SK-N-SH (cell line): ENCODE data around the gene HSPB2. TPM values are rescaled to one million over a fixed set of nuclear protein-coding genes. Genes with fewer than 3 reads are reported as not detected.

Experiments
- CTCF ChIA-PET: fragments of 300-600, 350-600 bp; formaldehyde crosslinking; extraction: SDS; loops from one replicate; lab custom pipeline; 2021; lab: Yijun Ruan, JAX
- POLR2A ChIA-PET: fragments of 350-600 bp; sonication (Branson Sonifier 250); formaldehyde crosslinking; extraction: SDS; loops from one replicate; lab custom pipeline; 2020; ENCODE audit warnings: antibody characterized with exemption, inconsistent platforms; lab: Yijun Ruan, JAX
- DNase-seq: peaks from one replicate; pipeline ENCODE4 v3.0.0; 2012
- H2AFZ ChIP-seq: fragments of 200-600 bp; sonication (generic); 2 replicates; pipeline ENCODE4 v1.8.1; 2016; ENCODE audit warnings: antibody characterized with exemption, mild to moderate bottlenecking, low read depth
- H3F3A ChIP-seq: fragments of 200-600 bp; sonication (generic); replicated peaks from 2 replicates; pipeline ENCODE3; 2016; ENCODE audit warnings: antibody characterized with exemption, mild to moderate bottlenecking; ENCODE audit not compliant: insufficient read depth
- H3K27ac ChIP-seq, 2 experiments: fragments of 200-500 bp in 1 of 2; fragments of 200-600 bp in 1 of 2; sonication (Bioruptor generic) in 1 of 2; sonication (generic), shearing (Covaris generic) in 1 of 2; 2 replicates each; pipeline versions ENCODE4 v1.5.1 to v1.6.1; 2014 to 2016; ENCODE audit warnings: low read depth in 2 of 2, inconsistent platforms in 1 of 2, low read length in 1 of 2, mild to moderate bottlenecking in 1 of 2, mixed read lengths in 1 of 2
- H3K27me3 ChIP-seq: fragments of 200-600 bp; sonication (generic), shearing (Covaris generic); 2 replicates; pipeline ENCODE4 v1.6.1; 2016; ENCODE audit warnings: mixed run types; ENCODE audit not compliant: insufficient read depth
- H3K36me3 ChIP-seq, 2 experiments: fragments of 200-500 bp in 1 of 2; fragments of 200-600 bp in 1 of 2; sonication (Bioruptor generic) in 1 of 2; sonication (generic) in 1 of 2; replicated peaks in 1 of 2; 2 replicates each; pipeline versions ENCODE3 to v1.5.1; 2014 to 2016; ENCODE audit warnings: low read length in 1 of 2, mild to moderate bottlenecking in 1 of 2; ENCODE audit not compliant: insufficient read depth in 2 of 2, control insufficient read depth in 1 of 2
- H3K4me1 ChIP-seq, 2 experiments: fragments of 200-500 bp in 1 of 2; fragments of 200-600 bp in 1 of 2; sonication (Bioruptor generic) in 1 of 2; sonication (generic), shearing (Covaris generic) in 1 of 2; 2 replicates each; pipeline versions ENCODE4 v1.5.1 to v1.6.1; 2014 to 2016; ENCODE audit warnings: low read depth in 1 of 2, low read length in 1 of 2, mixed run types in 1 of 2; ENCODE audit not compliant: insufficient read depth in 2 of 2, control insufficient read depth in 1 of 2
- H3K4me2 ChIP-seq: fragments of 200-600 bp; sonication (generic), shearing (Covaris generic); 2 replicates; pipeline ENCODE4 v1.6.1; 2017; ENCODE audit warnings: mixed run types
- H3K4me3 ChIP-seq, 2 experiments: fragments of 200-500 bp in 1 of 2; fragments of 200-600 bp in 1 of 2; sonication (Bioruptor generic) in 1 of 2; sonication (generic), shearing (Covaris generic) in 1 of 2; 2 replicates each; pipeline versions ENCODE4 v1.5.1 to v1.8.1; 2014 to 2016; ENCODE audit warnings: low read depth in 2 of 2, inconsistent platforms in 1 of 2, low read length in 1 of 2, mild to moderate bottlenecking in 1 of 2, mixed read lengths in 1 of 2, moderate library complexity in 1 of 2
- H3K79me2 ChIP-seq: fragments of 200-600 bp; sonication (generic); 2 replicates; pipeline ENCODE4 v1.8.1; 2017; ENCODE audit warnings: mild to moderate bottlenecking; ENCODE audit not compliant: insufficient read depth
- H3K9ac ChIP-seq: fragments of 200-600 bp; sonication (generic); 2 replicates; pipeline ENCODE4 v1.6.1; 2017; ENCODE audit warnings: mixed run types
- H3K9me2 ChIP-seq: fragments of 200-600 bp; sonication (generic); 2 replicates; pipeline ENCODE4 v1.6.1; 2017; ENCODE audit warnings: mixed run types
- H3K9me3 ChIP-seq: fragments of 200-600 bp; sonication (generic); 2 replicates; pipeline ENCODE4 v1.6.1; 2017; ENCODE audit warnings: mixed run types, mild to moderate bottlenecking, moderate library complexity
- H4K20me1 ChIP-seq: fragments of 200-600 bp; sonication (generic); 2 replicates; pipeline ENCODE4 v1.6.1; 2017; ENCODE audit warnings: mild to moderate bottlenecking, mixed run types; ENCODE audit not compliant: insufficient read depth
- CHD2 ChIP-seq: fragments of 150-350 bp; IDR thresholded peaks from 2 replicates; pipeline ENCODE4 v1.6.1; 2018; ENCODE audit warnings: low read length; ENCODE audit not compliant: partially characterized antibody
- ELF1 ChIP-seq: IDR thresholded peaks from 2 replicates; pipeline ENCODE4 v1.4.0; 2012
- EP300 ChIP-seq, 2 experiments: IDR thresholded peaks; 2 replicates each; pipeline versions ENCODE4 v1.4.0 to v1.6.1; 2012; ENCODE audit warnings: borderline replicate concordance in 1 of 2, low read depth in 1 of 2, low read length in 1 of 2
- FOXM1 ChIP-seq: IDR thresholded peaks from 2 replicates; pipeline ENCODE4 v1.4.0; 2012; ENCODE audit warnings: low read depth, mild to moderate bottlenecking
- GATA2 ChIP-seq: sonication (generic); formaldehyde crosslinking; IDR thresholded peaks from 2 replicates; pipeline ENCODE4 v1.5.0; 2020; ENCODE audit warnings: mild to moderate bottlenecking, missing genetic modification reagents
- IRF3 ChIP-seq: fragments of 150-350 bp; IDR thresholded peaks from 2 replicates; pipeline ENCODE4 v1.6.1; 2016; ENCODE audit warnings: mild to moderate bottlenecking, low read depth, low read length
- JUND ChIP-seq: IDR thresholded peaks from 2 replicates; pipeline ENCODE4 v1.4.0; 2012
- MAX ChIP-seq: IDR thresholded peaks from 2 replicates; pipeline ENCODE4 v1.4.0; 2012; ENCODE audit warnings: low read depth
- MXI1 ChIP-seq: IDR thresholded peaks from 2 replicates; pipeline ENCODE4 v1.6.1; 2012; ENCODE audit warnings: mild to moderate bottlenecking, low read depth, low read length, improper control_type of control experiment
- NRF1 ChIP-seq: IDR thresholded peaks from 2 replicates; pipeline ENCODE4 v1.6.1; 2012; ENCODE audit warnings: low read depth, mild to moderate bottlenecking, low read length
- PBX3 ChIP-seq: IDR thresholded peaks from 2 replicates; pipeline ENCODE4; 2012
- REST ChIP-seq: IDR thresholded peaks from 2 replicates; pipeline ENCODE4 v1.6.1; 2012; ENCODE audit warnings: mild to moderate bottlenecking, low read depth, low read length, moderate library complexity
- RFX5 ChIP-seq: IDR thresholded peaks from 2 replicates; pipeline ENCODE4 v1.6.1; 2012; ENCODE audit warnings: mild to moderate bottlenecking, improper control_type of control experiment, low read length
- SIN3A ChIP-seq: IDR thresholded peaks from 2 replicates; pipeline ENCODE4 v1.6.1; 2012; ENCODE audit warnings: low read depth, mild to moderate bottlenecking, low read length, moderate library complexity, borderline replicate concordance
- USF2 ChIP-seq: fragments of 150-350 bp; IDR thresholded peaks from 2 replicates; pipeline ENCODE4 v1.6.1; 2017; ENCODE audit warnings: antibody characterized with exemption, low read length, low read depth, borderline replicate concordance
- YY1 ChIP-seq: IDR thresholded peaks from 2 replicates; pipeline ENCODE4 v1.4.0; 2012; ENCODE audit warnings: low read depth, mild to moderate bottlenecking
- ZBTB33 ChIP-seq: IDR thresholded peaks from 2 replicates; pipeline ENCODE4 v1.4.0; 2012; ENCODE audit warnings: low read depth, borderline replicate concordance
- WGBS: methylation state at CpG from one replicate; pipeline ENCODE4 v1.1.6; 2017; ENCODE audit warnings: low lambda C conversion rate; 5-methylcytosine and 5-hydroxymethylcytosine counted together
- polyA plus RNA-seq, 3 experiments: library from polyadenylated mRNA; depleted of rRNA; stranded (reverse); fragments of >200 nt; gene quantifications; 2 replicates each; pipeline ENCODE4 v1.2.3, GENCODE V29; 2012

Gene HSPB2
- polyA plus RNA-seq, 1 of the 3 experiments (the other 2 are of a cell fraction), result not detected

GRCh38 chr11:111909378-111909777 lies 3.2 kb upstream of the HSPB2 start (continued):
- TF ChIP-seq REST, result no peak

GRCh38 chr11:111910676-111911562 lies 1.6 kb upstream of the HSPB2 start:
- ChIA-PET POLR2A (no interaction called here), CTCF (interaction anchor here (1.2 to 1.4 kb wide), 3 partner anchors 21 to 69 kb away, joined by 3 to 4 read pairs (median 3); no protein-coding TSS in a partner anchor)
- TF ChIP-seq EP300 (IDR thresholded peaks at IDR 0.05; ENCODE audit: borderline replicate concordance in 1 of 2, low read depth in 1 of 2, low read length in 1 of 2) (no peak), RFX5 (no peak), PBX3 (no peak), NRF1 (no peak), IRF3 (no peak), JUND (no peak), CHD2 (no peak), MAX (no peak), SIN3A (no peak), ELF1 (no peak), USF2 (no peak), FOXM1 (no peak), YY1 (no peak), MXI1 (no peak), GATA2 (CRISPR knock-in tag) (no peak), ZBTB33 (no peak)
- Histone ChIP-seq H4K20me1 (no peaks in the 10 kb centered on the region), H3F3A (peaks cover 3% of the 10 kb centered on the region), H2AFZ (no peak overlapping the region), H3K27ac (no peak overlapping the region), H3K79me2 (no peaks in the 10 kb centered on the region), H3K9me2 (no peaks in the 10 kb centered on the region), H3K9ac (no peak overlapping the region), H3K27me3 (no peaks in the 10 kb centered on the region), H3K4me3 (no peak overlapping the region), H3K4me2 (no peak overlapping the region), H3K9me3 (no peaks in the 10 kb centered on the region), H3K36me3 (no peaks in the 10 kb centered on the region), H3K4me1 (peaks cover 6 to 7% of the 10 kb centered on the region in 2 experiments; a peak in 2 of 4 replicates)
- WGBS, result 84% methylated on average over 9 of the region's 9 CpGs
- no peak for DNase-seq
